T1000 (cell line): ENCODE measurements around the gene AATK.

Experiments used
- DNase-seq: peaks from one replicate; lab custom pipeline; 2025; ENCODE audit warnings: mixed read lengths; lab: John Stamatoyannopoulos, UW

AATK gene

GRCh38 chr17:81180836-81181810, 15.1 kb upstream of the AATK start:
- no peak for DNase-seq

- DNase-seq, result no peak
Observed at GRCh38 chr17:81179861-81180260, 13.8 kb upstream of the AATK start.

- no peak for DNase-seq
Observed at GRCh38 chr17:81179220-81179619, 13.2 kb upstream of the AATK start.

- DNase-seq, result no peak
Observed at GRCh38 chr17:81178136-81179091, 12.4 kb upstream of the AATK start.

- no peak for DNase-seq
Observed at GRCh38 chr17:81176666-81177065, 10.6 kb upstream of the AATK start.

GRCh38 chr17:81173762-81174155, 7.7 kb upstream of the AATK start:
- no peak for DNase-seq

GRCh38 chr17:81173052-81173761, 7.2 kb upstream of the AATK start:
- DNase-seq, result no peak

GRCh38 chr17:81171941-81172340, 5.9 kb upstream of the AATK start:
- DNase-seq, result no peak

GRCh38 chr17:81170727-81171494, 4.9 kb upstream of the AATK start:
- no peak for DNase-seq

- DNase-seq, result no peak
Observed at GRCh38 chr17:81169870-81170309, 3.9 kb upstream of the AATK start.

- DNase-seq, result no peak
Observed at GRCh38 chr17:81167638-81168037, 1.6 kb upstream of the AATK start.

GRCh38 chr17:81167194-81167524, 1.1 kb upstream of the AATK start:
- DNase-seq, result no peak

- no peak for DNase-seq
Observed at GRCh38 chr17:81165246-81166032, 582 bp downstream of the AATK start, which contains the start of gene PVALEF. Gene PVALEF (plus strand): TSS chr17:81165507. CDS start chr17:81181227, 15,720 bp downstream.

- DNase-seq, result no peak
Observed at GRCh38 chr17:81164371-81165245, 1.4 kb downstream of the AATK start.

GRCh38 chr17:81163703-81164370, 2.2 kb downstream of the AATK start:
- DNase-seq, result no peak

GRCh38 chr17:81163051-81163695, 2.8 kb downstream of the AATK start:
- no peak for DNase-seq

- DNase-seq, result no peak
Observed at GRCh38 chr17:81162491-81162890, 3.5 kb downstream of the AATK start.

- DNase-seq, result no peak
Observed at GRCh38 chr17:81161972-81162371, 4.0 kb downstream of the AATK start.
